K562 (cell line): ENCODE measurements around the gene PCYT1A. TPM values are rescaled to one million over a fixed set of nuclear protein-coding genes. Genes with fewer than 3 reads are reported as not detected.
A peak's percentile ranks its signal among the peaks of the same experiment; 100 is the strongest.

Experiments used
- ATAC-seq: fragments of 200-7000 bp; cut with Tn5 transposase; 3 replicates; pipeline ENCODE4 v1.9.1; 2020; ENCODE audit warnings: moderate library complexity
- BruUV-seq: library from RNA; stranded (reverse); fragments of 400-500 nt; replicated peaks from 2 replicates; lab custom pipeline; 2021; lab: Mats Ljungman, UMichigan
- CTCF ChIA-PET: fragments of 300-600 bp; formaldehyde crosslinking; extraction: SDS; loops from one replicate; lab custom pipeline; 2021; ENCODE audit warnings: low intra/inter-chr PET ratio; lab: Yijun Ruan, JAX
- POLR2A ChIA-PET: fragments of 300-600, 350-650 bp; sonication (Branson Sonifier 250); formaldehyde crosslinking; extraction: SDS; loops from one replicate; lab custom pipeline; 2021; ENCODE audit warnings: antibody characterized with exemption, inconsistent platforms; lab: Yijun Ruan, JAX
- DNase-seq, 4 experiments: peaks; one replicate each; pipeline versions ENCODE4 v3.0.0 to v3.0.0-alpha.2; 2011 to 2018; ENCODE audit warnings: low spot score in 3 of 4, mixed read lengths in 3 of 4; ENCODE audit errors: extremely low read depth in 1 of 4
- FAIRE-seq: peaks from 2 replicates; lab custom pipeline; 2011; peaks lifted over from hg19 to GRCh38; lab: Jason Lieb, UNC
- H2AFZ ChIP-seq: 2 replicates; pipeline ENCODE4 v1.6.0; 2011; ENCODE audit warnings: low read depth, low read length, control low read depth, inconsistent platforms
- H3K27ac ChIP-seq: fragments of 200-600 bp; 3 replicates; pipeline ENCODE4 v1.8.0; 2011; ENCODE audit warnings: low read depth, mild to moderate bottlenecking, control low read depth, inconsistent platforms, low read length, moderate library complexity, mixed read lengths; ENCODE audit errors: extremely low read depth
- H3K27me3 ChIP-seq, 2 experiments: fragments of 300-600 bp in 1 of 2; 2 replicates in 1 of 2; 3 replicates in 1 of 2; pipeline versions ENCODE4 v1.6.0 to v1.8.0; 2011; ENCODE audit warnings: inconsistent platforms in 2 of 2, low read length in 2 of 2, mild to moderate bottlenecking in 1 of 2, mixed read lengths in 1 of 2, moderate library complexity in 1 of 2; ENCODE audit not compliant: control insufficient read depth in 2 of 2, insufficient read depth in 2 of 2
- H3K36me3 ChIP-seq: fragments of 300-600 bp; 3 replicates; pipeline ENCODE4 v1.8.0; 2011; ENCODE audit warnings: mild to moderate bottlenecking, low read length, inconsistent platforms; ENCODE audit not compliant: control insufficient read depth, insufficient read depth
- H3K4me1 ChIP-seq, 2 experiments: fragments of 200-600 bp in 1 of 2; replicated peaks in 1 of 2; 2 replicates in 1 of 2; 3 replicates in 1 of 2; pipeline versions ENCODE4 v1.5.1 to v1.8.0; 2011; ENCODE audit warnings: inconsistent platforms in 2 of 2, low read length in 2 of 2, mild to moderate bottlenecking in 1 of 2, mixed read lengths in 1 of 2, moderate library complexity in 1 of 2; ENCODE audit not compliant: control insufficient read depth in 2 of 2, insufficient read depth in 2 of 2
- H3K4me2 ChIP-seq: 2 replicates; pipeline ENCODE4 v1.6.1; 2011; ENCODE audit warnings: low read length, control low read depth, inconsistent platforms, mixed read lengths; ENCODE audit not compliant: insufficient read depth
- H3K4me3 ChIP-seq: fragments of 200-600 bp; sonication (generic), shearing (Covaris generic); 2 replicates; pipeline ENCODE4 v1.5.1; 2016; ENCODE audit warnings: control low read depth, inconsistent platforms
- H3K79me2 ChIP-seq: fragments of 200-600 bp; 3 replicates; pipeline ENCODE4 v1.8.0; 2011; ENCODE audit warnings: low read length, inconsistent platforms; ENCODE audit not compliant: control insufficient read depth, insufficient read depth
- H3K9ac ChIP-seq, 2 experiments: 2 replicates each; pipeline versions ENCODE4 v1.6.0 to v1.6.1; 2011; ENCODE audit warnings: low read depth in 2 of 2, low read length in 2 of 2, control low read depth in 1 of 2, inconsistent platforms in 1 of 2, mild to moderate bottlenecking in 1 of 2, mixed read lengths in 1 of 2; ENCODE audit not compliant: insufficient read depth in 1 of 2
- H3K9me1 ChIP-seq: one replicate; pipeline ENCODE4 v1.6.0; 2011; ENCODE audit warnings: inconsistent platforms, mild to moderate bottlenecking, low read length, moderate library complexity; ENCODE audit not compliant: control insufficient read depth, insufficient read depth
- H3K9me3 ChIP-seq: replicated peaks from 2 replicates; pipeline ENCODE4 v1.5.1; 2011; ENCODE audit warnings: low read depth, low read length, inconsistent platforms; ENCODE audit not compliant: control insufficient read depth, insufficient read depth
- H4K20me1 ChIP-seq: replicated peaks from 2 replicates; pipeline ENCODE4 v1.6.1; 2011; ENCODE audit warnings: low read length, inconsistent platforms, mixed read lengths; ENCODE audit not compliant: control insufficient read depth, insufficient read depth
- BACH1 ChIP-seq: fragments of 200-800 bp; sonication (Bioruptor generic); IDR thresholded peaks from 2 replicates; pipeline ENCODE4 v1.6.1; 2016; ENCODE audit warnings: missing genetic modification characterization, missing compliant biosample characterization
- ZBTB7A ChIP-seq: IDR thresholded peaks from 2 replicates; pipeline ENCODE4 v1.6.1; 2011; ENCODE audit warnings: low read depth, mild to moderate bottlenecking, low read length, moderate library complexity, borderline replicate concordance; ENCODE audit not compliant: control insufficient read depth
- ZNF589 ChIP-seq: fragments of 200-800 bp; sonication (Bioruptor generic); IDR thresholded peaks from 2 replicates; pipeline ENCODE4 v1.6.1; 2016; ENCODE audit warnings: low read depth, missing genetic modification characterization, missing compliant biosample characterization
- WGBS: fragments of 100-300 bp; shearing (Covaris generic); methylation state at CpG from one replicate; pipeline ENCODE4 v1.1.6; 2016; ENCODE audit warnings: low coverage, mixed read lengths; ENCODE audit not compliant: insufficient coverage; ENCODE audit errors: missing lambda C conversion rate; 5-methylcytosine and 5-hydroxymethylcytosine counted together
- in situ Hi-C: fragments of 300-500 bp; cut with MboI; formaldehyde crosslinking; loops from 4 replicates; pipeline ENCODE4 v1.15.0; 2018; ENCODE audit warnings: inconsistent platforms, mixed read lengths
- intact Hi-C: fragments of 100-400 bp; cut with micrococcal nuclease; formaldehyde crosslinking; loops from 2 replicates; pipeline ENCODE4 v1.14.2; 2022
- polyA plus RNA-seq, 8 experiments: library from polyadenylated mRNA; depleted of rRNA in 4 of 8; stranded (reverse) in 5 of 8; unstranded in 3 of 8; fragments of >200 nt; fragmentation: Nextera tagmentation in 2 of 8; fragmentation: Illumina TruSeq in 1 of 8; extraction: Ambion mirVana in 2 of 8; extraction: Trizol in 1 of 8; gene quantifications; 2 replicates each; pipeline versions ENCODE4 v1.2.1 to v1.2.3, GENCODE V29; 2011 to 2014; ENCODE audit warnings: inconsistent platforms in 1 of 8, missing spikeins in 1 of 8
- total RNA-seq, 7 experiments: library from RNA; depleted of rRNA in 6 of 7; stranded (reverse); fragments of >200 nt in 6 of 7; fragmentation: Illumina TruSeq in 2 of 7; extraction: Trizol in 2 of 7; gene quantifications; 2 replicates each; pipeline versions ENCODE4 v1.2.1 to v1.2.3, GENCODE V29; 2011 to 2021; ENCODE audit warnings: low replicate concordance in 1 of 7
- TF ChIP-seq, protein P1 (sequence below): fragments of 450-650 bp; IDR thresholded peaks from 2 replicates; pipeline ENCODE4 v1.7.0; 2016; ENCODE audit warnings: borderline replicate concordance
- TF ChIP-seq, protein P2 (sequence below): fragments of 450-650 bp; IDR thresholded peaks from 2 replicates; pipeline ENCODE4 v1.6.1; 2016
- TF ChIP-seq, protein P3 (sequence below): fragments of 450-650 bp; IDR thresholded peaks from 2 replicates; pipeline ENCODE4 v1.6.1; 2017; ENCODE audit warnings: mild to moderate bottlenecking, moderate library complexity

PCYT1A gene
- total and polyA plus RNA-seq, 9 of the 15 experiments (the other 6 are each of a cell fraction or from before 2014, with no cell fraction given): 13.4 to 62.8 (median 49.4) TPM

DNA sequence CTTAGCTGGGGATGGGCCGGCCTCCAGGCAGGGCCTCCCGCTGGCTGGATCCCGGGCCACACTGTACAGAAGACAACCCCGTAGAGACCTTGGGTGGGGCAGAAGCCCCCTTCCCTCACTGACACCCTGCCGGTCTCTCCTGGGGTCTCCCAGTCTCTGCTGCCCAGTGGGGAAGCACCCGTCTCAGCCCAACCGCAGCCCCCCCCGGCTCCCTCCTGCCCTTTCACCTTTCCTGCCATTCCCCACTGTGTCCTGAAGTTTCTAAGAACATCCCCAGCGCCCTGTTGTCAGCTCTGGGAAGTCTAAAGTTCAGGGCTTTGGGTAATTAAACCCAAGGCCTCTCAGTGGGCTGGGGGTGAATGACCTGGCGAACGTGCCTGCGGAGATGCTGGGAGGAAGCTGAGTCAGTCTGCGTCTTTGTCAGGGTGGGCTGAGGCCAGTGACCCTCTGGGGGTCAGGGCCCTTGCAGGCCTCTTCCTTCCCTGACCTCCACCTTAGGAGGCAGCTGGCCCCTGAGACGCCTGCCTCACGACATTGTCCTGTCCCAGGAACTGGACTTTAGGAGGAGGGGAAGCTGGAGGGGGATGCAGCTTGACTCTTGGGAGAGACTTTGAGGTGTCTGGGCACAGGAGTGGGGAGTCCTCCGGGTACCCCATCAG is 72.6 kb downstream of the PCYT1A start:
- intact Hi-C loops (no loop called here), in situ Hi-C loops (loop anchor here (25.0 kb wide), 1 partner anchor 503 kb away; the partner anchor contains the start of gene MUC20)
- FAIRE-seq: no peak
- POLR2A ChIA-PET: interaction anchor here (0.6 to 1.0 kb wide), 2 partner anchors 135 to 314 kb away, joined by 3 to 5 read pairs; no protein-coding TSS in a partner anchor
- no peaks in the 10 kb centered on the region for H3K9me1 ChIP-seq
- H3K4me1 ChIP-seq: peaks cover 2 to 41% of the 10 kb centered on the region in 2 experiments; a peak in 4 of 5 replicates
- no peaks in the 10 kb centered on the region for H3K27me3 ChIP-seq
- peak overlapping the region in 1 of 2 experiments; percentile 60; a peak in 1 of 4 replicates for H3K9ac ChIP-seq
- CTCF ChIA-PET: no interaction called here
- H2AFZ ChIP-seq: no peak overlapping the region
- ATAC-seq: no peak
- no peaks in the 10 kb centered on the region for H3K36me3 ChIP-seq
- BruUV-seq: no TSS peak
- WGBS: 59% methylated on average over 14 of the region's 16 CpGs
- DNase-seq: no peak
- no peak overlapping the region for H3K4me3 ChIP-seq
- no peak overlapping the region for H3K4me2 ChIP-seq
- H4K20me1 ChIP-seq: no peaks in the 10 kb centered on the region
- H3K9me3 ChIP-seq: no peaks in the 10 kb centered on the region
- TF ChIP-seq, protein P1, sequence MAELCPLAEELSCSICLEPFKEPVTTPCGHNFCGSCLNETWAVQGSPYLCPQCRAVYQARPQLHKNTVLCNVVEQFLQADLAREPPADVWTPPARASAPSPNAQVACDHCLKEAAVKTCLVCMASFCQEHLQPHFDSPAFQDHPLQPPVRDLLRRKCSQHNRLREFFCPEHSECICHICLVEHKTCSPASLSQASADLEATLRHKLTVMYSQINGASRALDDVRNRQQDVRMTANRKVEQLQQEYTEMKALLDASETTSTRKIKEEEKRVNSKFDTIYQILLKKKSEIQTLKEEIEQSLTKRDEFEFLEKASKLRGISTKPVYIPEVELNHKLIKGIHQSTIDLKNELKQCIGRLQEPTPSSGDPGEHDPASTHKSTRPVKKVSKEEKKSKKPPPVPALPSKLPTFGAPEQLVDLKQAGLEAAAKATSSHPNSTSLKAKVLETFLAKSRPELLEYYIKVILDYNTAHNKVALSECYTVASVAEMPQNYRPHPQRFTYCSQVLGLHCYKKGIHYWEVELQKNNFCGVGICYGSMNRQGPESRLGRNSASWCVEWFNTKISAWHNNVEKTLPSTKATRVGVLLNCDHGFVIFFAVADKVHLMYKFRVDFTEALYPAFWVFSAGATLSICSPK: no peak
- TF ChIP-seq ZNF589: no peak
- peak; percentile 32; the same call in 1 of the 2 replicates for TF ChIP-seq ZBTB7A
- TF ChIP-seq, protein P2, sequence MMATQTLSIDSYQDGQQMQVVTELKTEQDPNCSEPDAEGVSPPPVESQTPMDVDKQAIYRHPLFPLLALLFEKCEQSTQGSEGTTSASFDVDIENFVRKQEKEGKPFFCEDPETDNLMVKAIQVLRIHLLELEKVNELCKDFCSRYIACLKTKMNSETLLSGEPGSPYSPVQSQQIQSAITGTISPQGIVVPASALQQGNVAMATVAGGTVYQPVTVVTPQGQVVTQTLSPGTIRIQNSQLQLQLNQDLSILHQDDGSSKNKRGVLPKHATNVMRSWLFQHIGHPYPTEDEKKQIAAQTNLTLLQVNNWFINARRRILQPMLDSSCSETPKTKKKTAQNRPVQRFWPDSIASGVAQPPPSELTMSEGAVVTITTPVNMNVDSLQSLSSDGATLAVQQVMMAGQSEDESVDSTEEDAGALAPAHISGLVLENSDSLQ: no peak
- TF ChIP-seq, protein P3, sequence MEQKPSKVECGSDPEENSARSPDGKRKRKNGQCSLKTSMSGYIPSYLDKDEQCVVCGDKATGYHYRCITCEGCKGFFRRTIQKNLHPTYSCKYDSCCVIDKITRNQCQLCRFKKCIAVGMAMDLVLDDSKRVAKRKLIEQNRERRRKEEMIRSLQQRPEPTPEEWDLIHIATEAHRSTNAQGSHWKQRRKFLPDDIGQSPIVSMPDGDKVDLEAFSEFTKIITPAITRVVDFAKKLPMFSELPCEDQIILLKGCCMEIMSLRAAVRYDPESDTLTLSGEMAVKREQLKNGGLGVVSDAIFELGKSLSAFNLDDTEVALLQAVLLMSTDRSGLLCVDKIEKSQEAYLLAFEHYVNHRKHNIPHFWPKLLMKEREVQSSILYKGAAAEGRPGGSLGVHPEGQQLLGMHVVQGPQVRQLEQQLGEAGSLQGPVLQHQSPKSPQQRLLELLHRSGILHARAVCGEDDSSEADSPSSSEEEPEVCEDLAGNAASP: no peak
- no peak for TF ChIP-seq BACH1 (tag)
- H3K79me2 ChIP-seq: no peaks in the 10 kb centered on the region
- no peak overlapping the region for H3K27ac ChIP-seq
